ENCODE data around the gene ASCC2. TPM values are rescaled to one million over a fixed set of nuclear protein-coding genes. Genes with fewer than 3 reads are reported as not detected.
A peak's percentile ranks its signal among the peaks of the same experiment; 100 is the strongest.
"Not testable (repeated sequence)": the region's sequence is repeated elsewhere in the genome, so short reads cannot be mapped to it uniquely, and the experiment has no call there.

ASCC2 gene
- total RNA-seq, 6 experiments from 2014 or later, result 41.2 to 56.1 (median 47.4) TPM

GRCh38 chr22:29757096-29757495 lies 81.0 kb downstream of the ASCC2 start:
- no peaks in the 10 kb centered on the region for H3K36me3 ChIP-seq
- peak in 1 of 4 donors; percentile 19 for ATAC-seq
- no peaks in the 10 kb centered on the region for H3K9me3 ChIP-seq
- H3K4me3 ChIP-seq, result no peak overlapping the region
- peaks cover 0 to 10% (median 0%) of the 10 kb centered on the region in 4 donors for H3K4me1 ChIP-seq
- H3K27me3 ChIP-seq, result no peaks in the 10 kb centered on the region
- WGBS (ENCODE audit: insufficient coverage, low coverage, low lambda C conversion rate, missing lambda C conversion rate), result 72% methylated on average over 3 of the region's 3 CpGs
- DNase-seq, result no peak
- H3K27ac ChIP-seq, result no peak overlapping the region
- TF ChIP-seq, protein P1, sequence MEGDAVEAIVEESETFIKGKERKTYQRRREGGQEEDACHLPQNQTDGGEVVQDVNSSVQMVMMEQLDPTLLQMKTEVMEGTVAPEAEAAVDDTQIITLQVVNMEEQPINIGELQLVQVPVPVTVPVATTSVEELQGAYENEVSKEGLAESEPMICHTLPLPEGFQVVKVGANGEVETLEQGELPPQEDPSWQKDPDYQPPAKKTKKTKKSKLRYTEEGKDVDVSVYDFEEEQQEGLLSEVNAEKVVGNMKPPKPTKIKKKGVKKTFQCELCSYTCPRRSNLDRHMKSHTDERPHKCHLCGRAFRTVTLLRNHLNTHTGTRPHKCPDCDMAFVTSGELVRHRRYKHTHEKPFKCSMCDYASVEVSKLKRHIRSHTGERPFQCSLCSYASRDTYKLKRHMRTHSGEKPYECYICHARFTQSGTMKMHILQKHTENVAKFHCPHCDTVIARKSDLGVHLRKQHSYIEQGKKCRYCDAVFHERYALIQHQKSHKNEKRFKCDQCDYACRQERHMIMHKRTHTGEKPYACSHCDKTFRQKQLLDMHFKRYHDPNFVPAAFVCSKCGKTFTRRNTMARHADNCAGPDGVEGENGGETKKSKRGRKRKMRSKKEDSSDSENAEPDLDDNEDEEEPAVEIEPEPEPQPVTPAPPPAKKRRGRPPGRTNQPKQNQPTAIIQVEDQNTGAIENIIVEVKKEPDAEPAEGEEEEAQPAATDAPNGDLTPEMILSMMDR (IDR thresholded peaks at IDR 0.05), result no peak
- TF ChIP-seq POLR2A (IDR thresholded peaks at IDR 0.05), result no peak
- intact Hi-C loops (cut with DNase I), result no loop called here

GRCh38 chr22:29756341-29756740 lies 81.7 kb downstream of the ASCC2 start:
- WGBS (ENCODE audit: insufficient coverage, low coverage, low lambda C conversion rate, missing lambda C conversion rate), result 87% methylated on average over 6 of the region's 7 CpGs
- Histone ChIP-seq H3K4me3 (no peak overlapping the region), H3K4me1 (peaks cover 0 to 10% (median 0%) of the 10 kb centered on the region in 4 donors), H3K9me3 (no peaks in the 10 kb centered on the region), H3K27me3 (no peaks in the 10 kb centered on the region), H3K27ac (no peak overlapping the region), H3K36me3 (no peaks in the 10 kb centered on the region)
- no peak for TF ChIP-seq POLR2A (IDR thresholded peaks at IDR 0.05)
- TF ChIP-seq, protein P1 (IDR thresholded peaks at IDR 0.05), result no peak
- no peak for DNase-seq
- intact Hi-C loops (cut with DNase I), result no loop called here
- no peak for ATAC-seq

GRCh38 chr22:29755889-29756288 lies 82.2 kb downstream of the ASCC2 start:
- WGBS (ENCODE audit: insufficient coverage, low coverage, low lambda C conversion rate, missing lambda C conversion rate), result 63% methylated on average over 9 of the region's 9 CpGs
- peaks cover 0 to 14% (median 0%) of the 10 kb centered on the region in 4 donors for H3K4me1 ChIP-seq
- intact Hi-C loops (cut with DNase I), result no loop called here
- ATAC-seq, result no peak
- no peak for TF ChIP-seq POLR2A (IDR thresholded peaks at IDR 0.05)
- TF ChIP-seq, protein P1 (IDR thresholded peaks at IDR 0.05), result no peak
- no peak for DNase-seq
- no peaks in the 10 kb centered on the region for H3K36me3 ChIP-seq
- no peaks in the 10 kb centered on the region for H3K9me3 ChIP-seq
- H3K27ac ChIP-seq, result no peak overlapping the region
- no peak overlapping the region for H3K4me3 ChIP-seq
- H3K27me3 ChIP-seq, result no peaks in the 10 kb centered on the region

GRCh38 chr22:29754658-29755395 lies 83.2 kb downstream of the ASCC2 start:
- intact Hi-C loops (cut with DNase I); DNase-seq; ATAC-seq; H3K9me3 ChIP-seq; H3K4me3 ChIP-seq; H3K36me3 ChIP-seq; H3K27ac ChIP-seq; H3K27me3 ChIP-seq: not testable (repeated sequence)
- 83% methylated on average over 10 of the region's 11 CpGs for WGBS (ENCODE audit: insufficient coverage, low coverage, low lambda C conversion rate, missing lambda C conversion rate)
- H3K4me1 ChIP-seq, result peaks cover 0 to 23% (median 0%) of the 10 kb centered on the region in 4 donors

DNA sequence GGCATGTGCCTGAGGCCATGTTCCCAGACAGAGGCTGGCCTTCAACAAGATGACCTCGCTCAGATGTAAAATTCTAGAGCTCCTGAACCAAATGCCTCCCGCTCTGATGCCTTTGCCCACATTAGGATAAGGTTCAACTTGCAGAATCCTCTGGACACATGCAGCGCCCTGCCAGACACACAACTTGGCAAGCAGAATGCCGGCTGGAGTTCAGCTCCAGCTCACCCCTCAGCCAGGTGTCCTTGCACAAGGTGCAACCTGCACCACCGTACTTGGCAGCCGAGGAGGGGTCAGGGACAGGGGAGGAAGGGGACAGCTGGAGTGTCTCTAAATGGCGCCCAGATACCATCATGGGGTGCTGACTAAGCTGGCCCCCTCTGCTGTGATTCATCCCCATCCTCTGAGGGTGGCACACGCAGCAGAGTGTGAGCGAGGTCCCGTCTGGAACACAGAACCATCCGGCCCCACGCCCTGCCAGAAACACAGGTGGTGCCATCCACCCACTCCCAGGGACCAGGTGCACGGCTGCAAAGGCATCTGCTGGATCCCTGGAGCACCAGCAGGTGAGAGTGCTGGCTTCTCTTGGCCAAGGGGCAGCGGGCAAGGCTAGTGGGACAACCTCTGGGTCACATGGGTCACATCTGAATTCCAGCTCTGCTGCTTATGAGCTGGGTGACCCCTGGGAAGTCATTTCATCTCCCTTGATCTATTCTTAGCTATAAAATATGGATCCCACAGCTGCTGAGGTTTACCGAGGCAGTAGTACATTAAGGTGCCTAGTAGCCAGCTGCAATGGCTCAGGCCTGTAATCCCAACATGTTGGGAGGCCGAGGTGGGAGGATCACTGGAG lies 84.0 kb downstream of the ASCC2 start:
- no peak overlapping the region for H3K4me3 ChIP-seq
- no peak for TF ChIP-seq POLR2A (IDR thresholded peaks at IDR 0.05)
- TF ChIP-seq, protein P1 (IDR thresholded peaks at IDR 0.05), result no peak
- no peaks in the 10 kb centered on the region for H3K27me3 ChIP-seq
- H3K9me3 ChIP-seq, result no peaks in the 10 kb centered on the region
- intact Hi-C loops (cut with DNase I), result no loop called here
- peaks cover 0 to 23% (median 0%) of the 10 kb centered on the region in 4 donors for H3K4me1 ChIP-seq
- H3K36me3 ChIP-seq, result no peaks in the 10 kb centered on the region
- 62% methylated on average over 5 of the region's 16 CpGs for WGBS (ENCODE audit: insufficient coverage, low coverage, low lambda C conversion rate, missing lambda C conversion rate)
- peak in 2 of 3 donors; percentile 79 to 88 for DNase-seq
- ATAC-seq, result peak in 3 of 4 donors; percentile 41 to 81 (median 49)
- no peak overlapping the region for H3K27ac ChIP-seq
